22Rv1 (cell line): ENCODE results near the gene RFPL1.
"Not testable (repeated sequence)": the region's sequence is repeated elsewhere in the genome, so short reads cannot be mapped to it uniquely, and the experiment has no call there.

ENCODE experiments used
- H3K27ac ChIP-seq: fragments of 450-650 bp; 2 replicates; pipeline ENCODE4 v1.5.1; 2017
- CTCF ChIP-seq: fragments of 450-650 bp; IDR thresholded peaks from 2 replicates; pipeline ENCODE4 v1.5.1; 2017; ENCODE audit warnings: mild to moderate bottlenecking
- ZFX ChIP-seq: fragments of 450-650 bp; IDR thresholded peaks from 2 replicates; pipeline ENCODE4 v1.6.1; 2017; ENCODE audit warnings: antibody characterized with exemption, borderline replicate concordance

RFPL1 gene

DNA sequence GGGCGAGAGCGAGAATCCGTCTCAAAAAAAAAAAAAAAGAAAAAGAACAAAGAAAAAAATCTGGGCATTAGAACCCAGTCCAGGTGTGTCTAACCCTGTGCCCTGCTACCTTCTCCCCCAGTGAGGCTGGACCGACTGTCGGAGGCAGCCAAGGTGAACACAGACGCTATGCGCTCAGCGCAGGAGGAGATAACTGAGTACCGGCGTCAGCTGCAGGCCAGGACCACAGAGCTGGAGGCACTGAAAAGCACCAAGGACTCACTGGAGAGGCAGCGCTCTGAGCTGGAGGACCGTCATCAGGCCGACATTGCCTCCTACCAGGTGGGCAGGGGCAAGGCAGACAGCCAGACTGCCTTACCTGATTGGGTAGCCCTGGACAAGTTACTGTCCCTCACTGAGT lies 44.9 kb downstream of the RFPL1 start:
- no peak overlapping the region for H3K27ac ChIP-seq
- TF ChIP-seq CTCF = no peak
- TF ChIP-seq ZFX = no peak

DNA sequence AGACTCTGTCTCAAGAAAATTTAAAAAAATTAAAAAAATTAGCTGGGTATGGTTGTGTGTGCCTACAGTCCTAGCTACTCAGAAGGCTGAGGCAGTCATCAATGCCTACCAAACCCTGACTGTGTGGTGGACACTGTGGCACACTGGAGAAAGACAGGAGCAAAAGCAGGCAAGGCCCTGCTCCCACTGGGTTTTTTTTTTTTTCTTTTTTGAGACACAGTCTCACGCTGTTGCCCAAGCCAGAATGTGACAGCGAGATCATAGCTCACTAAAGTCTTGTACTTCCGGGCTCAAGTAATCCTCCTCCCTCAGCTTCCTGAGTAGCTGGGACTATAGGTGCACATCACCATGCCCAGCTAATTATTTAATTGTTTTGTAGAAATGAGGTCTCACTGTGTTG lies 46.3 kb downstream of the RFPL1 start:
- TF ChIP-seq ZFX = no peak
- TF ChIP-seq CTCF = no peak
- no peak overlapping the region for H3K27ac ChIP-seq

DNA sequence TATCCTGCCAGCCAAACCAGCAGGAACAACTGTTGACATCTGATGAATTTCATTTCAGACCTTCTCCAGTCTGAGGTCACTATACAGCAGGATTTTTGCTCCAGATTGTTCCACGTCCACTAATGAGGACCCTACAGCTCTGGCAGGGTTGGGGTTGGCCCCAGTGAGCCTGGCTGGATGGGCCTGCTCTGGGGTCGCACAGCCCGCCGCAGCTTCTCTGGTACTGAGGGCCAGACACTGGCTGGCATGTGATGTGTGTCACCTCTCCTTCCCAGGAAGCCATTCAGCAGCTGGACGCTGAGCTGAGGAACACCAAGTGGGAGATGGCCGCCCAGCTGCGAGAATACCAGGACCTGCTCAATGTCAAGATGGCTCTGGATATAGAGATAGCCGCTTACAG lies 47.1 kb downstream of the RFPL1 start:
- TF ChIP-seq ZFX = no peak
- no peak for TF ChIP-seq CTCF
- H3K27ac ChIP-seq = no peak overlapping the region

GRCh38 chr22:29487426-29487986 lies 49.1 kb downstream of the RFPL1 start:
- TF ChIP-seq CTCF = no peak
- TF ChIP-seq ZFX = no peak
- no peak overlapping the region for H3K27ac ChIP-seq

GRCh38 chr22:29489127-29489780 lies 50.9 kb downstream of the RFPL1 start:
- H3K27ac ChIP-seq = not testable (repeated sequence)

DNA sequence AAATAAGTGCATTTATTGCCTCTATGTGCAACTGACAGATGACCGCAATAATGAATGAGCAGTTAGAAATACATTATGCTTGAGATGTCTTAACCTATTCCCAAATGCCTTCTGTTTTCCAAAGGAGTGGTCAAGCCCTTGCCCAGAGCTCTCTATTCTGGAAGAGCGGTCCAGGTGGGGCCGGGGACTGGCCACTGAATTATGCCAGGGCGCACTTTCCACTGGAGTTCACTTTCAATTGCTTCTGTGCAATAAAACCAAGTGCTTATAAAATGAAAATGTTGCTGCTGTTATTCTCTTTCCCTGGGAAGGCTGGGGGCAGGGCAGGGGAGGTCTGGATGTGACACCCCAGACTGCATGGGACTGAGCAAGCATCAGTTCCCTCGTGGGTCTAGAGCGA lies 52.6 kb downstream of the RFPL1 start:
- no peak for TF ChIP-seq ZFX
- no peak for TF ChIP-seq CTCF
- no peak overlapping the region for H3K27ac ChIP-seq
